Stimulated activated CD4-positive, alpha-beta T cell treated with anti-CD3 and anti-CD28 coated beads, Interleukin-1b, Interleukin-23, amount 100 ng/mL, for 4 hours (primary cell): ENCODE data around the gene C11orf21.

Experiments used
- DNase-seq, 2 donors: peaks; one replicate each; pipeline ENCODE4 v3.0.0-alpha.2; 2020; ENCODE audit warnings: low read depth in 2 of 2

The C11orf21 gene

DNA sequence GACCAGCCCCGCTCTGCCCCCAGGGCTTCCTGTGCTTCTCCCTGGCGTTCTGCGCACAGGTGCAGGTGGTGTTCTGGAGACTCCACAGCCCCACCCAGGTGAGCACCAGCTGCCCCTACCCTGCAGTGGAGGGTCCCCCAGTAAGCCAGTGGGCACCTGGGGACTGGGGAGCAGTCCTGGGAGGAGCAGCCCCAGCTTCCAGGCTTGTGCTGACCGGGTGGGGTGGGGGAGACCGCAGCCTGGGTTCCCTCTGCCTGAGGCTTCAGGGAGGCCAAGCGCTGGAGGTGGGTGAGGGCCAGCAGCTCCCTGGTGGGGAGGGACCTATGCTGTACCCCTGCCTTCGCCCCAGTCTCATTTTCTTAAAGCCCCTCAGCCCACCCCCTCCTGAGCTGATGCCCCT, 7.0 kb upstream of the C11orf21 start:
- no peak for DNase-seq

DNA sequence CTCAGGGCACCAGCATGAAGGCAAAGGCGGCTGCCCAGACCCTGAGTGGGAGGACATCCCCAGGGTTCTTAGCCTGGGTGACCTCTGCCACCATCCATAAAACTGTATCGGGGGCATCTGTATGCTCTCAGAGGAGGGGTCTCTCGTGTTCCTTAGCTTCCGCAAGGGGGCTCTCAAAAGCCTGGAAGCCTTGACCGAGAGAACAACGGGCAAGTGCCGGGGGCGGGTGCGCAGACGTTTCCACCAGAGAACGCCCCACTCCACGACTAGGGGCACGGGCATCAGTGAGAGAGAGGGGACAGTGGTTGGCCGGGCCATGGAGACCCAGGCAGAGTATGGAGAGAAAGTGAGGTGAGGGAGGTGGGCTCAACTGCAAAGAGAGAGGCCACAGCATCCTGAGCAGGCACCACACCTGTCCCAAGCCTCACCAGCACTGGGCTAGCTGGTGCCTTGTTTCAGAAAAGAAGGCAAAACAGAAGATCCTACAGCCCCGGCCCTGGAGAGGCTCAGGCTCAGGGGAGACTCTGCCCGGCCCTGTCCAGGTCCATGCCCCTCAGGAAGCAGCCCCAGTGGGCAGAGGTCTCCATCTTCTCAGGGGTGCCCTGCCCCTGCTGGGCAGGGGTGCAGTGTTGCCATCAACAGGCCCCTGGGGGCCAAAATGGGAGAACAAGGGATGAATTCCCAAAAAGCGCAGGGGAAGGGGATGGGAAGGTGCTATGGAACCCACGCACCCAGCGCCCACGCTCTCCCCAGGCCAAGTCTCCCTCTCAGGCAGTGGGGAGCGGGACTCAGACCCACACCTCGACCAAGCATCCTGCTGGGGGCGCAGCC, 6.0 kb upstream of the C11orf21 start:
- DNase-seq: no peak

DNA sequence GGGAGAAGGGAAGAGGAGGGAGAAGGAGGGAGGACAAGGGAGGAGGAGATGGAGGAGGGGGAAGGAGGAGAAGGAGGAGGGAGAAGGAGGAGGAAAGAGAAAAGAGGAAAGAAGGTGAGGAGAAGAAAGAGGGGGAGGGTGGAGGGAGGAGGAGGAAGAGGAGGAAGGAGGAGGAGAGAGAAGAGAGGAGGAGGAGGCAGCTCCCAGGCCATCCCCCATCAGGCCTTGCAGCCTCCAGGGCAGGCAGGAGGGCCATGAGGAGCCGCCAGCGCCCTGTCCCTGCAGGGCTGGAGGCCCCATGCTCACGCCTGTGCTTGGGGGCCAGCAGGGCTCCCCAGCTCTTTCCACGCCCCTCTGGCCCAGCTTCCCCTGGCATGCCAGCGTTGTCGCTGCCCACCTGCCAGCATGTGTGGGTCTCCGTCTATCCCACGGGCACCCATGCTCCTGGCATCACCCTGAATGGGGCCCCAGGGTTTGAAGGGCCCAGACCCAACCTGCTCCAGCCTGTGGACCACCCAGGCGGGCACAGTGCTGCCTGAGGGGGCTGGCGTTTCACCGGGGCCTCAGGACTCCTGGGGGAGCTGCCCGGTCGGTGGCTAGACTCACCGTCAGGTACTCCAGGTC, 5.3 kb upstream of the C11orf21 start:
- no peak for DNase-seq

DNA sequence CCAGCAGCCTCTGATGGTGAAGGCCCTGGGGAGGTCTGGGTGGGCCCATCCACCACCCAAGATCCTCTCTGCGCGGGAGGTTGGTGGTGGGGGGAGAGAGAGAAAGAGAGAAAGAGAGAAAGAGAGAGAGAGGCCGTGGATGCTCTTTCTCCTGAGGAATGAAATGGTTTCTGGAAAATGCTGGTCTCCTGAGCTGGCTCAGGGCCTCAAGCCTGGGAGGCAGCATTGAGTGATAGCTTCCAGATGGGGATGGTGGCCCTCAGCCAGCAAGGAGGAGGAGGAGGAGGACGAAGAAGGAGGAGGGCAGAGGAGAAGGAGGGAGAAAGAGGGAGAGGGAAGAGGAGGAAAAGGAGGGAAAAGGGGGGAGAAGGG, 4.7 kb upstream of the C11orf21 start:
- DNase-seq: no peak

DNA sequence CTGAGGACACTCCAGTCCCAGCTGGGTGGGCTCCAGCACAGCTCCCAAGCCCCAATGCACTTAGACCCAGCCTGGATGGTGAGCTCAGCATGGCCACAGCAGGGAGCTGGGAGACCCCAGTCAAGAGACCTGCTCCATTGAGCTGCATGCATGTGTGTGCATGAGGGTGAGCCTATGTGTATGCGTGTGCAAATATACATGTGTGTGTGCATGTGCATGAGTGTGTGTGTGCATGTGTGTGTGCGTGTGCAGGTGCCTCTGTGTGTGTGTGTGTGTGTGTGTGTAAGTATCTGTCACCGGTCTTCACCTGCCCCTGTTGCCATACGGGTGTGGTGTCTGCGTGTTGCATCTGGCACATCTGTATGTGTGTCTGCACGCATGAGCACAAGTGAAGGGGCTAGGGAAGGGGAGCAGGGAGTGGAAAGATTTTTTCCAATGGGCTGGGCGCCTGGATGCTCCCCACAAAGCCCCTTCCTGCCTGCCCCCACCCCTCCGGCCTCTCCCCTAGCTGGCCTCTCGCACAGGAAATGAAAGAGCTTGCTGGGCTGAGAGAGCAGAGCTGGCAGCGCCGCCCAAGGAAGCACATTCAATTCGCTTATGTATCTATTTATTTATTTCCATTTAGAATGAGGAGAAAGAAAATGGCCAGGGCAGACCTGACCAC, 4.2 kb upstream of the C11orf21 start:
- DNase-seq: no peak

DNA sequence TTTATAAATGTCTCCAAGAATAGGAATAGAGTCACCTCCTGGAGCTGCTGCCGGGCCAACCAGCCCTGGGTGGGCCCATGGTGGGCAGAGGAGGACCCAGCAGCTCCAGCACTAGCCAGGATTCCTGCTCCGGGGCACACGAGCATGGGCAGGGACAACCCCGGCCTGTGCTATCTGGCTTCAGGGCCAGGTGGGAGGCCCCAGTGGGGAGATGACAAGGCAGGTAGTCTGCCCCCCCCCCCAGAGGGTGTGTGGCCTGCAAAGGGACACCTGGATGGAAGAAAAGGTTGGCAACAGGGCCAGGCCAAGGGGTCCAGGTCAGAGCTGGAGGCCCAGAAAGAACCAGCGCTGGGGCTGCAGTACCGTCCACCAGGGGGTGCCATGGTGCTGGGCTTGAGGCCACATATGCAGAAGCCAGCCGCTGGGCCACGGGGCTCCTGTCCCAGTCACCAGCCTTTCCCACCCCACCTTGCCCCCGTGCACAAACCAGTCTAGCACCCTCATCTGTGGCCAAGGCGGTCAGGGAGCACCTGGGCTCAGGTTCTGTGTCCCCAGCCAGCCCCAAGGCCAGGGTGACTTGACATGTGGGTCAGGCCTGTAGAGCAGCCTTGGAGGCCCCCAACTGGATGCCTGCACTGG, 3.5 kb upstream of the C11orf21 start:
- DNase-seq: peak; percentile 77 to 88

DNA sequence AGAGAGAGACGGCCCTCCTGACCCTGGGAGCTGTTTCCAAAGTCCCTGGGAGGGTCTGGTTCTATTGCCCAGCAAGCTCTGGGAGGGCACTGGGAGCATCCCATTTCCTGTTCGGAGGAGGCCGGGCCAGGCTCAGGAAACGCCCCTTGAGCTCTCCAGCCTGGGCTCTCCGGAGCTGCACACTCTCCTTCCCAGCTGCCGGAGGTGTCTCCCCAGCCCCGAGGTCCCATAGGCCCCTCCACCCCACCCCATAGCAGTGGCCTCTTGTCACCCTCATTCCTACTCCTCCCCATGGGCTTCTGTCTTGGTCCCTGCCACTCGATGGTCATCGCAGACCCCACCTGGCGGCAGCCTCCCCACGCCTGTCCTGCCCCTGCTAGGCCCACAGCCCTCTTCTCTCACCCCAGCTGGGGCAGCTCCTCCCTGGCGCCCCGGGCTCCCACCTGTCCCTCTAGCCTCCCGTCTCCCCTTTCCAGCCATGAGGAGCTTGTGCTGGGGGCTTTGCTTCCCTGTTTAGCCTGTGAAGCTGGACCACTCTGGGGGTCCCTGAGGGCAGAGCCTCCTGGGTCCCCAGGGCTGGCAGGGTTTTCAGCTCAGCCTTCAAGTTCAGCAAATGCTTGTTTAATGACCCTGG, 2.9 kb upstream of the C11orf21 start:
- DNase-seq: no peak

DNA sequence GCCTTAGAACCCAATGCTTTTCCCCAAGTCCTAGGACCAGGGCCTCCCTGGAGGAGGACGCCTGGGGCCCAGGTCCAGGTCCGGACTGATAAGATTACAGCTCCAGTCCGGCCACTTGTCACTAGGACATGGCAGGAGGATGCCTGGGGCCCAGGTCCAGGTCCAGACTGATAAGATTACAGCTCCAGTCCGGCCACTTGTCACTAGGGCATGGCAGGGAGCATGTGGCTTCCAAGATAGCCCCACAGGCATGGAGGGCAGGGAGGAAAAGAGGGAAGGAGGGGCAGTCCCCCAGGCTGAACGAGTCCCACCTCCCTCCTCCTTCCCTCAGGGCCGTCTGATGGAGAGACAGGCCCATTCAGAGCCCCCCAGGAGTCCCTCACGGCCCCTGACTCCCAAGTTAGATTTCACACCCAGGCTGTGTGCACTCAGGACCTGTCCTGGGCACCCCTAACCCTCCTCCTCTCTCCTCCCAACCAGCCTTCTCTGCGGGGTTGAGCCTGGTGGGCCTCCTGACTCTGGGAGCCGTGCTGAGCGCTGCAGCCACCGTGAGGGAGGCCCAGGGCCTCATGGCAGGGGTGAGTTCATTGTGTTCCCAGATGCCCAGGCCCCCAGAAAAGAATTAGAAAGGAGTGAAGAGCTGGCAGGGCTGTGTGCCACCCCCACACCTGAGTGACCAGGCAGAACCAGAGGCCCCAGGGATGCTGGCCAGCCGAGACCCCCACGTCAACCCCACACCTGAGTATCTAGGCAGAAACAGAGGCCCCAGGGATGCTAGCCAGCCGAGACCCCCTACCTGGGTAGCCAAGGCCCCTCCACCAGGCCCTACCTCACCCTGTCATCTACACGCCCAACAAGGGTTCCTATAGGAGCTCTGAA, 2.1 kb upstream of the C11orf21 start:
- no peak for DNase-seq

DNA sequence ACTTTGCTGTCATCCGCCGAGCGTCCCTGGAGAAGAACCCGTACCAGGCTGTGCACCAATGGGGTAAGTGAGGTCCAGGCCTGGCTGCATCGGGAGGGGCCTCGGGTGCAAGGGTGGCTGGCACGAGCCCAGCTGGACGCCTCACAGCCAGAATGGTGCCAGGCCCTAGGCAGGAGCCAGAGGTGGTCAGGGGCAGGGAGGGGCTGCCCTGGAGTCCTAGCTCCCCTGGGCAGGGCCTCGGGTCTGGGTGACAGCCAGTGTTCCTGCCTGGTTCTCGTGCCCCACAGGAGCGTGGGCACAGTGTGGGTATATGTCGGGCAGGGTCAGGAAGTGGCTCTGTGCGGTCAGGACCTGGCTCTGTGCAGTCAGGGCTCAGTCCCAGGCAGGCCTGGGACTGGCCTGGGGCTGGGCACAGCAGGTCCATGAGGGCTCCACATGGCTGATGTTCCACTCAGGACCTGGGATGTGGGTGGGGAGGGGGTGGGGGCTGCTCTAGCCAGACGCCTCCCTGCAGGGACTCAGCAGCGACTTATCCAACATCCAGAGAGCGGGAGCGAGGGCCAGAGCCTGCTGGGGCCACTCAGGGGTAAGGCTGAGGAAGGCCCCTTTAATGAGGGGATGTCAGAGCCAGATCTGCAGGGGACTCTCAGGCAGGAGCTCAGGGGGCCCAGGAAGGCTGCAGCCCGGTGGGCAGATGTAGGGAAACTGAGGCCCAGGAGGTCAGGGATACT, 1.3 kb upstream of the C11orf21 start:
- no peak for DNase-seq

DNA sequence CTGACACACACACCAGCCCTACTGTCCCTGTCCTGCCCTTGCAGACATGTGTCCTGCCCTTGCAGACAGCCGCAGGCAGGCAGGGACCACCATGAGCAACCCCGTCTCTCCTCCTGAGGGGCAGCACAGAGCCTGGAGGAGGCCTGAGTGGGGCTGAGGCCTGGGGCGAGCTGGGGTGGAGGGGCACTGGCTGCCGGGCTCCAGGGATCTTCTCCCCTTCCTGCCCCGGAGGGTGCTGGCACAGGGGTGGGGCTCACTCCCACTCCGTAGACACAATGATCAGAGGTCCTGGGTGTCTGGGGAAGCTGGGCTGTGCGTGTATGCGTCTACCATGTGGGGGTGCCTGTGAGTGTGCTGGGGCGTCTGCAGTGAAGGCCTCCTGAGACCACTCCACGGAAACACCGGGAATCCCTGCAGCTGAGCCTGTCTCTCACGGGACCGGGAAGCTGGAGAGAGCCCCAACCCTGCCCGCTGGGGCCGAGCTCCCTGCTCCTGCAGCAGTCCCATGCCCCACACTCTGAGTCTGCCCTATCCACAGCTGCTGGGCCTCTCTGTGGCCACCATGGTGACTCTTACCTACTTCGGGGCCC, 683 bp upstream of the C11orf21 start:
- DNase-seq: no peak

DNA sequence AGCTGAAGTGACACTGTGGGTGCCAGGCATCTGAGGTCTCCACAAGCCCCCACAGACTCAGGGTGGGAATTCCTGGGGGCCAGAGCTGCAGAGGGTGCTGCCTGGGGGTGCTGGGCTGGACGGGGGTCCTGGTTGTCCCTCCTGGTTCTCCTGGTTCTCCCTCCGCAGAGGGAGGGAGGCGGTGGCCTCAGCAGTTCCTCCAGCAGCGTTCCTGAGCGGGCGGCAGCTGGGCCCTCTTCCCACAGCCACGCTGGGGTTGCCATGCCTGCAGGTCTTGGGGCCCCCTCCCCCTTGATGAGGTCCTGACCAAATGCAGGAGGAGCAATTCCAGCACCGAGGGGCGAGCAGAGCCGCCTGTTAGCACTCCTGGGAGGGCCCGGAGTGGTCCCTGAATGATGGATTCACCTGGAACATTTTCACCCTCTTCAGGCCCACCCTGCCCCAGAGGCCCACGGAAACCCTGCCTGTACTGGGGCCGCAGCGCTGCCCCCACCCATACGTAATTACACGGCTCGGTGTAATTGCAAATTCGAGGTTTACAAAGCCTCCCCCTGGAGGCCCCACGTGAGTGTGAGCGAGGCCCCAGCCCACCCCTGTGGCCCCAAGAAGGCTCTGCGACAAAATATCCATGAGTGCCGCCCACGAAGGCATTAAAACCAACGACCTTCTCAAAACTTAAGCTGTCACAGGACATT, 635 bp downstream of the C11orf21 start:
- no peak for DNase-seq

DNA sequence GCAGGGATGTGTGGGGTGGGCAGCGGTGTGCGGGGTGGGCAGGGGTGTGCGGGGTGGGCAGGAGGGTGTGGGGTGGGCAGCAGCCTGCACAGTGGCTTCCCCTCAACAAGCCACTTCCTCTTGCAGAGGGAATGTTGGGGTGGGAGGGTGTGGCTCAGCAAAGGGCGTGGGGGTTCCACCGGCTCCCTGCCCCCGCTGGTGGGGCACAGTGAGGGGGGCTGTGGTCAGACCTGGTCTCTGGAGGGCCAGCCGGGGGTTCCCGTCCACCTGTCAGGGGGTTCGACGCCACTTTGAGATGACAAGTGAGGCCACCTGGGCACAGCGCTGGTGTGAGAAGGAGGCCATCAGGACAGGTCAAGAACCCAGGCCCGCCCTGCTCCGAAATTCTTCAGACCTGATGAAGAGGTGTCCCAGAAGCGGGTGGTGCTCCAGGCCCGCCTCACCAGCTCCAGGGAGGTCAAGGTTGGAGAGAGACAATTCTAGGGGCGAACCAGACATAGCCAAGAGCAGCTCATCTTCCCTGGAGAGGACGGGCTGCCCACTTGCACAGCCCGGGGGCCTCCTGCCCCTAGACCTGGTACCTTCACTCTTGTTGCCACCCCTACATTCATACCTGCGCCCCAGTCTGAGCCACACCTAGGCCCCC, 1.3 kb downstream of the C11orf21 start:
- no peak for DNase-seq

DNA sequence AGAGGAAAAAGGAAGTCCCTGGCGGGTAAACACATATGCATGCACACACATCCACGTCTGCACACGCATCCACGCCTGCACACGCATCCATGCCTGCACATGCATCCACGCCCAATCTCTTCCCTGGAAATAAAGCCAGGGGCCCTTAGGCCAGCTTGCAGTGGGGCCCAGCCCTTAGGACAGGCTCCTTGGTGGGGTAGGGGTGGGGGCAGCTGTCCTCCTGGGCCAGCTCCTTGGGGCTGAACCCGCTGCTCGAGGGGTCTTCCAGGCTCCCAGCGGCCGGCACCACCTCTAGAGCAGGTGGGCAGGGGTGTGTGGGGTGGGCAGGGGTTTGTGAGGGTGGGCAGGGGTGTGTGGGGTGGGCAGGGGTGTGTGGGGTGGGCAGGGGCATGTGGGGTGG, 1.9 kb downstream of the C11orf21 start:
- DNase-seq: no peak

DNA sequence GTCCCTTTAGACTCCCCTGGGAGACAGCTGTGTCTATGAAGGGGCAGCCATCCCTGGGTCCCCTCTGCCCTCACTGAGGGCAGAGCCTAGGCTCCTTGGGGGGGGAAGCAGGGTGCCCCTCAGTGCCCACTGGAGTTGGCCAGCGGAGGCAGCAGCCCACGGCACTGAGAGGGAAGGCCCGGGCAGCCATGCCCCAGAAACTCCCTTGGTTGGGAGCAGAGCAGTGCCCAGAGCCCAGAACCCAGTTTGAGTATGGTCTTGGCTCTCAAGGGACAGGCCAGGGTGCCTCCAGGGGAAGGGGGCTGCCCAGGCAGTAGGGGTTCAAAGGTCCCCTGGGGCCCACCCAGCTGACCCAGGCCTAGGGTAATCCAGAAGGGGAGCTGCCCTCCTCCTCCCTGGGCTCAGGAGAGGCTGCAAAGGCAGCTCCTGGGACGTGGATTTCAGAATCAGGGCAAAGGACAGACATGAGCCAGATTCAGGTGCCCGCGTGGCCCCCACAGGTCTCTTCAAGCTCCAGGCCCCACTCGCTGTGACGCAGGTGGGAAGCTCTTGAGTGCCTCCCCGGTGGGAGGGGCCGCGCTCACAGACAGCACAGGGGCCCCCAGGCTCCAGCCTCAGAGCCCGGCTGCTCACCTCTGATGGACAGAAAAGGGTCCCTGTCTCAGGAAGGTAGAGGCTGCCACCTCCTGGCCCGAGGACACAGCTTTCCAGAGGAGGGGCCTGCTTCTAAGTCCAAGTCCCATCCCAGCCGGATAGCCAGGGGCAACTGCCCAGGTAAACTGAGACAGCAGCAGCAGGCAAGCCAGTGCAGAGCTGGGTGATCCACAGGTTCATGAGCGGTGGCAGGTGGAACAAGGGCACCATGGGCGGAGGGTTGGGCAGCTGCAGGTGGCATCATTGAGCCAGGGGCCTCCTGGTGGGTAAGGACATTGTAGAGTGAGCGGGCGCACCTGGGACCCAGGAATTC, 2.6 kb downstream of the C11orf21 start:
- no peak for DNase-seq

DNA sequence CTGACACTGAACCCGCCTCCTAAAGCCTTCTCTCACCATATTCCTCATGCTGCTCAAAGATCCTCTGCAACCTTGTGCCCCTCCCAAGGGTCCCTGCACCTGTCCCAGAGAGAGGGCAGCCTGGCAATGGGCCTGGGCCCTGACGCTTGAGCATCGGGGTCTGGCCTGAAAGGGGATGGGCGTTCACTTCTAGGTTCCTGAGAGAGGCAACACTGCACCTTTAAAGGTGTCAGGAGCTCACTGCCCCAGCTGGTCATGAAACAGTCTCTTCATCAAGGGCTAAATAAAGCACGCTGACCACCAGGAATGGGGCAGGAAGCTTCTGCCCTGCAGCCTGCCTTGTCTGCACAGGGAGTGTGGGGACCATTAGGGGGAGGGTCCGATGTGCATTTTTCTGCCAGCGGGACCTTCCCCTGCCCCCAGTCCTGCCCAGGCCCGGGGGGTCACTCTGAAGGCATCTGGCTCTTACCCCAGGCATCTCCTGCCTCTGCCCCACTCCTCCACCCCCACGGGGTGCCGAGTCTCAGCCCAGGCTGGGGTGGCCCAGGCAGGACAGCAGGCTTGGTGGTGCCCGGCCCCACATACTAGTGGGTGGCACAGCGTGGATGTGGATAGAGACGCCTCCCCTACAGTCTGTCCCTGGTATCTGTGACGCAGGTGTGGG, 3.5 kb downstream of the C11orf21 start:
- DNase-seq: no peak

DNA sequence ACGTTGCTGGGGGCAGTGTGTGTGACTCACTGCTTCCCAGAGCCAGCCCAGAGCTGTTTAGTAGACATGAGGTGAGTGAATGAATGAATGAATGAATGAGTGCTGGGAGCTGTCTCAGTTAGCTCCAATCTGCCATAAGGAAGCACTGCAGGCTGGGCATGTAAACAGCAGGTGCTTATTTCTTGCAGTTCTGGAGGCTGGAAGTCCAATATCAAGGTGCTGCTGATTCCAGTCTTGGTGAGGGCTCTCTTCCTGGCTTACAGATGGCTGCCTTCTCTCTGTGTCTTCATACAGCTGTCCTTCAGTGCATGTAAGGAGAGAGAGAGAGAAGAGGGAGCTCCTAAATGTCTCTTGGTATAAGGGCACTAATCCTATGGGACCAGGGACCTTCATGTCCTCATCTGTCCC, 4.1 kb downstream of the C11orf21 start:
- no peak for DNase-seq
